Ovary (tissue), 9 donors: ENCODE measurements around the gene KDM1A. TPM values are rescaled to one million over a fixed set of nuclear protein-coding genes. Genes with fewer than 3 reads are reported as not detected.

Source experiments
- DNase-seq, 5 donors: peaks; one replicate each; pipeline ENCODE4 v3.0.0-alpha.2; 2019 to 2020
- H3K27ac ChIP-seq, 2 donors: fragments of 200-600 bp; one replicate each; pipeline versions ENCODE4 v1.5.1 to v1.8.0; 2019 to 2022
- H3K27me3 ChIP-seq: fragments of 200-600 bp; one replicate; pipeline ENCODE4 v1.8.0; 2022
- H3K36me3 ChIP-seq: fragments of 200-600 bp; sonication (generic); one replicate; pipeline ENCODE4 v1.5.1; 2019
- H3K4me1 ChIP-seq: one replicate; pipeline ENCODE4 v1.8.1; 2013; ENCODE audit warnings: mild to moderate bottlenecking, moderate library complexity; ENCODE audit not compliant: insufficient read depth
- H3K4me3 ChIP-seq: fragments of 200-600 bp; sonication (generic); one replicate; pipeline ENCODE4 v1.5.1; 2017
- H3K9me3 ChIP-seq, 2 donors: fragments of 200-600 bp in 1 of 2; sonication (generic) in 1 of 2; one replicate each; pipeline versions ENCODE4 v1.5.1 to v1.8.1; 2013 to 2019; ENCODE audit warnings: mild to moderate bottlenecking in 1 of 2, moderate library complexity in 1 of 2
- CTCF ChIP-seq, 3 donors: fragments of 450-650 bp in 2 of 3; fragments of 200-600 bp in 1 of 3; IDR thresholded peaks; one replicate each; pipeline versions ENCODE4 v1.5.1 to v1.8.0; 2016 to 2022; ENCODE audit warnings: antibody characterized with exemption in 3 of 3, mild to moderate bottlenecking in 1 of 3
- EP300 ChIP-seq: sonication (generic); formaldehyde crosslinking; IDR thresholded peaks from one replicate; pipeline ENCODE4 v1.6.1; 2017; ENCODE audit warnings: antibody characterized with exemption
- POLR2A ChIP-seq: fragments of 450-650 bp; IDR thresholded peaks from one replicate; pipeline ENCODE4 v1.6.1; 2017; ENCODE audit warnings: antibody characterized with exemption, mild to moderate bottlenecking, moderate library complexity
- WGBS, 3 donors: extraction: QIAGEN DNeasy Blood & Tissue Kit in 1 of 3; methylation state at CpG; one replicate each; pipeline versions ENCODE4 v1.1.5 to v1.1.7; 2013 to 2017; 5-methylcytosine and 5-hydroxymethylcytosine counted together
- intact Hi-C, 4 donors: fragments of 100-400 bp; cut with DNase I; formaldehyde crosslinking; loops; one replicate each; pipeline versions ENCODE4 v1.11.0 to v1.15.1; 2022 to 2023
- polyA plus RNA-seq, 2 donors: library from polyadenylated mRNA; stranded (reverse); fragments of 200-250 nt in 1 of 2; fragments of 350-450 nt in 1 of 2; fragmentation: Illumina TruSeq in 1 of 2; extraction: RNeasy Lipid Tissue Mini Kit (QIAGEN cat#74804) in 1 of 2; gene quantifications; one replicate each; pipeline ENCODE4 v1.2.3, GENCODE V29; 2013 to 2014
- total RNA-seq, 7 donors: library from RNA; depleted of rRNA in 2 of 7; stranded (reverse); fragments of >200 nt in 2 of 7; fragmentation: NEBNext Ultra II Directional in 3 of 7; extraction: Animal tissue kit (Norgen Biotek cat#: 25700) in 3 of 7; gene quantifications; one replicate each; pipeline versions ENCODE4 v1.1.0 to v1.2.4, GENCODE V29; 2016 to 2023
- donor health status: DM: no; HTN: no; CAD: no; lungs with moderate emphysema.
- donor health status: DM: no; HTN: no; CAD: no.
- donor health status: Bipolar disorder and iron deficiency.
- donor health status: DM: yes; HTN: yes; CAD: no.
- donor health status: DM: no; HTN: no; CAD: no.
- donor health status: DM: yes; HTN: yes; CAD: no.

Gene KDM1A
- total and polyA plus RNA-seq, 9 donors = 45.7 to 76.1 (median 65.7) TPM

- peaks cover 9% of the 10 kb centered on the region for H3K4me1 ChIP-seq
- no peak overlapping the region for H3K4me3 ChIP-seq
- intact Hi-C loops = loop anchor here in 1 of 4 donors (5.0 kb wide), 1 partner anchor 63 kb away; no protein-coding TSS in a partner anchor
- DNase-seq = no peak
- 61 to 67% (median 66%) methylated on average over 6 of the region's 6 CpGs for WGBS, 3 donors
- H3K36me3 ChIP-seq = no peaks in the 10 kb centered on the region
- H3K27ac ChIP-seq = no peak overlapping the region
- H3K27me3 ChIP-seq = no peaks in the 10 kb centered on the region
- no peak for TF ChIP-seq POLR2A
- no peak for TF ChIP-seq CTCF (IDR thresholded peaks at IDR 0.05)
- no peak for TF ChIP-seq EP300
- no peaks in the 10 kb centered on the region for H3K9me3 ChIP-seq
These were observed 95.3 kb downstream of the KDM1A start for GRCh38 chr1:23114424-23115079.

- H3K27me3 ChIP-seq = no peaks in the 10 kb centered on the region
- TF ChIP-seq POLR2A (no peak), CTCF (IDR thresholded peaks at IDR 0.05) (no peak), EP300 (no peak)
- DNase-seq = no peak
- 71 to 84% (median 82%) methylated on average over 6 of the region's 6 CpGs for WGBS, 3 donors
- H3K4me1 ChIP-seq = peaks cover 10% of the 10 kb centered on the region
- no peaks in the 10 kb centered on the region for H3K9me3 ChIP-seq
- no peak overlapping the region for H3K27ac ChIP-seq
- no peak overlapping the region for H3K4me3 ChIP-seq
- intact Hi-C loops = no loop called here
- H3K36me3 ChIP-seq = no peaks in the 10 kb centered on the region
These were observed 97.1 kb downstream of the KDM1A start for GRCh38 chr1:23116216-23116836.

- Histone ChIP-seq H3K9me3 (no peaks in the 10 kb centered on the region), H3K4me1 (peaks cover 7% of the 10 kb centered on the region), H3K27me3 (no peaks in the 10 kb centered on the region), H3K4me3 (no peak overlapping the region), H3K27ac (no peak overlapping the region), H3K36me3 (no peaks in the 10 kb centered on the region)
- intact Hi-C loops = no loop called here
- no peak for TF ChIP-seq EP300
- TF ChIP-seq POLR2A = no peak
- no peak for TF ChIP-seq CTCF (IDR thresholded peaks at IDR 0.05)
- no peak for DNase-seq
- WGBS, 3 donors = 51 to 53% (median 52%) methylated on average over 2 of the region's 2 CpGs
These were observed 97.8 kb downstream of the KDM1A start for GRCh38 chr1:23116921-23117699.

GRCh38 chr1:23118407-23118806 is 99.1 kb downstream of the KDM1A start:
- no peak for DNase-seq
- no peaks in the 10 kb centered on the region for H3K27me3 ChIP-seq
- no peak for TF ChIP-seq EP300
- H3K4me1 ChIP-seq = peaks cover 10% of the 10 kb centered on the region
- no peak overlapping the region for H3K4me3 ChIP-seq
- intact Hi-C loops = no loop called here
- H3K9me3 ChIP-seq = no peaks in the 10 kb centered on the region
- no peaks in the 10 kb centered on the region for H3K36me3 ChIP-seq
- no peak overlapping the region for H3K27ac ChIP-seq
